HG03457 (cell line): ENCODE data around the gene OSBP2.

Source experiments
- ATAC-seq: cut with Tn5 transposase; IDR thresholded peaks from one replicate; pipeline ENCODE4 v1.9.1; 2021; ENCODE audit warnings: moderate number of reproducible peaks; ENCODE audit not compliant: unreplicated experiment

Gene OSBP2, protein sequence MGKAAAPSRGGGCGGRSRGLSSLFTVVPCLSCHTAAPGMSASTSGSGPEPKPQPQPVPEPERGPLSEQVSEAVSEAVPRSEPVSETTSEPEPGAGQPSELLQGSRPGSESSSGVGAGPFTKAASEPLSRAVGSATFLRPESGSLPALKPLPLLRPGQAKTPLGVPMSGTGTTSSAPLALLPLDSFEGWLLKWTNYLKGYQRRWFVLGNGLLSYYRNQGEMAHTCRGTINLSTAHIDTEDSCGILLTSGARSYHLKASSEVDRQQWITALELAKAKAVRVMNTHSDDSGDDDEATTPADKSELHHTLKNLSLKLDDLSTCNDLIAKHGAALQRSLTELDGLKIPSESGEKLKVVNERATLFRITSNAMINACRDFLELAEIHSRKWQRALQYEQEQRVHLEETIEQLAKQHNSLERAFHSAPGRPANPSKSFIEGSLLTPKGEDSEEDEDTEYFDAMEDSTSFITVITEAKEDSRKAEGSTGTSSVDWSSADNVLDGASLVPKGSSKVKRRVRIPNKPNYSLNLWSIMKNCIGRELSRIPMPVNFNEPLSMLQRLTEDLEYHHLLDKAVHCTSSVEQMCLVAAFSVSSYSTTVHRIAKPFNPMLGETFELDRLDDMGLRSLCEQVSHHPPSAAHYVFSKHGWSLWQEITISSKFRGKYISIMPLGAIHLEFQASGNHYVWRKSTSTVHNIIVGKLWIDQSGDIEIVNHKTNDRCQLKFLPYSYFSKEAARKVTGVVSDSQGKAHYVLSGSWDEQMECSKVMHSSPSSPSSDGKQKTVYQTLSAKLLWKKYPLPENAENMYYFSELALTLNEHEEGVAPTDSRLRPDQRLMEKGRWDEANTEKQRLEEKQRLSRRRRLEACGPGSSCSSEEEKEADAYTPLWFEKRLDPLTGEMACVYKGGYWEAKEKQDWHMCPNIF

DNA sequence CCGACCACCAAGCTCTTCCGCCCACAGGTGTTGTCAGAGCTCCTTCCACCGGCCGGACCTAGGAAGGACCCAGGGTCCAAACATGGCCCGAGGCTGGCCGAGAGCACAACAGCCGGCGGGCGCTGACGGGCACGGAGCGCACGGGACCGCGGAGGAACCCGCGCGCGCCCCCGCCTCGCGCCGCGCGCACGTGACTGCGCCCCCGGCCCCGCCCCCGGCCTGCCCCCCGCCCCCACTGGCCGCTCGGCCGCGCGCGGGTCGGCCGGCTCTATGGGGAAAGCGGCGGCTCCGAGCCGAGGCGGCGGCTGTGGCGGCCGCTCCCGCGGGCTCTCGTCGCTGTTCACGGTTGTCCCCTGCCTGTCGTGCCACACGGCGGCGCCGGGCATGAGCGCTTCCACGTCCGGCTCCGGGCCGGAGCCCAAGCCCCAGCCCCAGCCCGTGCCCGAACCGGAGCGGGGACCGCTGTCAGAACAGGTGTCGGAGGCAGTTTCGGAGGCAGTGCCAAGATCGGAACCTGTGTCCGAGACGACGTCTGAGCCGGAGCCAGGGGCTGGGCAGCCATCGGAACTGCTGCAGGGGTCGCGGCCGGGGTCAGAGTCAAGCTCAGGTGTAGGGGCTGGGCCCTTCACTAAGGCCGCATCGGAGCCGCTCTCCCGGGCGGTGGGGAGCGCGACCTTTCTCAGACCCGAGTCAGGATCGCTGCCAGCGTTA is at the start of gene OSBP2:
Gene OSBP2, plus strand, starts transcription at position 235 of the 711 bp plus-strand sequence. Its CDS starts 36 bp downstream, at position 271.
- ATAC-seq: no peak

DNA sequence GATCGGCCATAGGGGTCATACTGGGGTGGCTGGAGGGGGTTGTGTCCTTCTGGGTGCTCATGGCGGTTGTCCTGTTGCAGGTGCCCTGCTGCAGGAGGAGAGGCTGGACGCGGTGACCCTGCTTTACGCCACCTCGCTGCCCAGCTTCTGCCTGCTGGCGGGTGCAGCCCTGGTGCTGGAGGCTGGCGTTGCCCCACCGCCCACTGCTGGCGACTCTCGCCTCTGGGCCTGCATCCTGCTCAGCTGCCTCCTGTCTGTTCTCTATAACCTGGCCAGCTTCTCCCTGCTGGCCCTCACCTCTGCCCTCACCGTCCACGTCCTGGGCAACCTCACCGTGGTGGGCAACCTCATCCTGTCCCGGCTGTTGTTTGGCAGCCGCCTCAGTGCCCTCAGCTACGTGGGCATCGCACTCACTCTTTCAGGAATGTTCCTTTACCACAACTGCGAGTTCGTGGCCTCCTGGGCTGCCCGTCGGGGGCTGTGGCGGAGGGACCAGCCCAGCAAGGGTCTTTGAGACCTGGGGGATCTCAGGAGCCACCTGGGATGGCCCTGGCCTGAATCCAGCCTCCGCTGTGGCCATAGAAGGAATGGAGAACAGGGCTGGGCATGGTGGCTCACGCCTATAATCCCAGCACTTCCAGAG is 48.0 kb upstream of the OSBP2 start:
- ATAC-seq: no peak

DNA sequence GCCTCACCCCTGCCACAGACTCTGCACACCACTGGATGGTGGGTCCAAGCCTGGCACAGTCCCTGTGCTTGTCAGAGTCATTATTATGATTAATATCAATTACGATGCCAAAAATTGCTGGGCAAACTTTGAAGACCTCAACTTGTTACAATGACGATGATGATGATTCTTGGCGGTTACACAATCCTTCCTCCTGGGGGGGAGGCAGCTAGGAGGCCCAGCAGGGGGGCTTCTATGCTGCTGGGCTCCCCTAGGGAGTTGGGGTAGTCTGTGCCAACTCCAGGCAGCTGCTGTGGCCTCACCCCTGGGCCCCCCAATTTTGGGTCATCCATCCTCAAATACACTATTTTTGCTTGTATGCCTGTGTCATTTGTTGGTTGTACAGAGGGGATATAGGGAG is 47.1 kb upstream of the OSBP2 start:
- ATAC-seq: no peak

DNA sequence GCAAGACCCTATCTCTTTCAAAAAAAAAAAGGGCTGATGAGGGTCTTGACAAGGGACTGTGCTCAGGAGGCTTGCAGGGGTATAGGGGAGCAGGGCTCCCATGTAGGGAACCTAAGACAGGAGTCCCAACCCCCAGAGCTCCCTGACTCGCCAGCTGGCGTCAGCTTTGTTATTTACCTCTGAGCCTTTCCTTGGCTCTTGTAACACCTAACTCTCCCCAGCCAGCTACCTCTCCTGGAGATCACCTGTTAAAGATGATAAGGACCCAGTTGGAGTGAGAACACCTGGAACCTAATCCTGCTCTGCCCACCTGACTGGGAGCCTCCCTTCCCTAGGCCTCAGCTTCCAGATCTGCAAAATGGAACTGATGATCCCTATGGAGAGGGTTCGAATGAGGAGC is 45.8 kb upstream of the OSBP2 start:
- ATAC-seq: no peak

DNA sequence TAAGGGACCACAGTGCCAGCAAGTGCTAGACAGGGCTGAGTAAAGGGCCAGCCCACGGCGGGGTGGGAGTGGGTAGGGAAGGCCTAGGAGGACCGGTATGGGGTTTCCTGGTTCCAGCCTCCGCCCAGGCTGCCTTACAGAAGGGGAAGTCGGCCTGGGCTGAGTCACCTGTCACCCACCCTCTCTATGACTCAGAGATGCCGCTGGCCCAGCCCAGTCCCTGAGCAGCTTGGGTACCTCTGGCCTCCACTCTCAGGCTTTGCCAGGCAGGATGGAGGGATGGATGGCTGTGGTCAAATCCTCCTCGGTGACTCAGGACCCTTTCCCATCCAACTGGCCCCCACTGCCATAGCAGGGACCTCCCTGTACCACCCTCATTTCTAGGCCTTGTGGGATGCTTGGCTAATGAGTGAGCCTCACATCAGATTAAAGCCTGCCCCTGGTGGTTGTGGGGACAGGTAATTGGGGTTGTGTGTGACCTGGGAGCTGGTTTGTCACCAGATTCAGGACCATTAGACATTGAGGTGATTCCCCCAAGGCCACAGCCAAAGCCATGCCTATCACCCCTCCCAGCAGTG is 45.2 kb upstream of the OSBP2 start:
- no peak for ATAC-seq

DNA sequence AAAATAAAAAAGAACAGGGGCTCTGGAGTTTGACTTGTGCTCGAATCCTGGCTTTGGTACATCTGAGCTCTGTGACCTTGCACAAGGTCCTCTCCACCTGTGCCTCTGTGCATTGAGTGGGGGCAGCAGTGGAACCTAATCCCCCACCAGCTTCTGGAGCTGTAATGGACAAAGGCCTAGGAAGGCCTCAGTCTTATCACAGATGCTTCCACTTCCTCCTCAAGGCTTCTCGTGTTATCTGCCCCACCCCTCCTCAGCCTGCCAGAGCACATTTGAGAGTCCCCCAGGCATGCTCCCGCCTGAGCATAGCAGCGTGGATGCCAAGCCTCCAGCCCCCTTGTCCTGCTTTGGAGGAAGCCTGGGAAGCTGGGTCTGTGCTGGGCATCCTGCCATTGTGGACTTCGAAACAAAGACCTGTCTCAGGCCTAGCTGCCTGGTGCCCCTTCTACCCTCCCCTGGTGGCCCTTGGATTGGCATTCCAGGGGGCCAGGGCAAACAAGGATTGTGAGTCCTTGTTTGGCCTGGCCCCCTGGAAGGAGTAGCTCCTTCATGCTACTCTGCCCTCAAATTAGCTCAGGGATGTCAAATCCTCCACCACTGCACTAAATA is 44.1 kb upstream of the OSBP2 start:
- ATAC-seq: no peak

DNA sequence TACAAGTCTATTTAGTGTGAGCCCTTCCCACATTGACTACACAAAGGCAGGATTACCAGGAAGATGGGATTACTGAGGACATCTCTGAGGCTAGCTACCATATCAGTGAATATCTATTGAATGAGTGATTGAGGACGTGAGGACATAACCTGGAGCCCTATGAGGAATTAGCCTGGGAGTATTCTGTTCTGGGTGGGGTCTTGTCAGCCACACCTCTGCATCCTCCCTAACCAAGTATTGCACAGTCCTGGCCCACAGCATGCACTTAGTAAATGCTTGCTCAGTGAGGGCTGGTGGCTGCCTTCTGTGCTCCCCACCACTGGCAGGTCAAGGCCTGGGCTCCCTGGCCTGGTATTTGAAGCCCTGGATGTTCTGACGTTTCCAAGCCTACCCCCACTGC is 41.8 kb upstream of the OSBP2 start:
- no peak for ATAC-seq

DNA sequence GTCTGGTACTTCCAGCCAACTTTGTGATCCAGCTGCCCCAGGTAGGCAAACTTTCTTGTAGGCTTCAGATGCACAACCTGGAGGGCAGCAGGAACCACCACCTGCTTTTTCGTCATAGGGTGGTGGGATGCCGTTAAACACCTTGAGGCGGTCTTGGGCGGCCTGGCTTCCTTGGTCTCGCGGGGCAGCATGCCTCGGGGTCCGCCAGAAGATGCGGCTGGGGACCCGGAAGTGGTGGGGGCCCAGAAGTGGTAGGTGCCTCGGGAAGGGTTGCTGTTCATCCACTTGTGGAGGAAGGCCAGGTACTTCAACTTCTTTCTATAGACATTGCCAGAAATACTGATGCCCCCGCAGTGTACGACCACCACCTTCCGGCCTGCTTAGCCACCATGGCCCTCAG is 40.3 kb upstream of the OSBP2 start:
- ATAC-seq: no peak

DNA sequence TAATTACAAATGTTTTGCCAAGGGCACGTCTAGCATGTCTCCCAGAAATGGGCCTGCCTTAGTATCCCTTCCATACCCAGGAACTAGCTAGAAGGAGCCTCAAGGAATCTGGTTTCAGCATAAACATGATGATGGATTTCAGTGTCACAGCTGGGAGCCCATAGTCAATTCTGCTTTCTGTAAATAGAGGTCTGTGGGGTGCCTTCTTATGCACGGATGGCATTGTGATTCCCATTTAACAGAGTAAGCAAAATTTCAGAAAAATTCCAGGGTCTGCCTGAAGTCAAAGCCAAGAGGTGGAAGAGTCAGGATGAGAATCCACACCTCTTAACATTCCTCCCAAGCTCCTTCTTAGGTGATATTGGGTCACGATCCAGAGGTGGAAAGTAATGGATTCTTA is 39.1 kb upstream of the OSBP2 start:
- ATAC-seq: no peak

DNA sequence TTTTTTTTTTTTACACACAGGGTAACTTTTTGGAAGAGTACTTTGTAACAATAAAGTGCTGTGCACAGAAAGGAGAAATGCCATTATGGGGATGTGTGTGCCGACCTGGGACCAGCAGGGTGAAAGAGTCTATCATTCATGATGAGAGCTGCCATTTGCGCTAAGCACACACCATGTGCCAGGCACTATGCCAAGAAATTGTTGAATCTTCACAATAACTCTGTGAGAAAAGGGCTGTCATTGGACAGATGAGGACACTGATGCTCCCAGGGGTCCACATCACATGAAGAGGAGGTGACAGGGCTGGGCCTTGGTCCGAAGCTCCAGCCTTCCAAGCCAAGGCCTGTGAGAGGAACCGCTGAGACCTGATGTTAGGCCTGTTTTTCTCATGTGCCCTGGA is 32.6 kb upstream of the OSBP2 start:
- ATAC-seq: no peak

DNA sequence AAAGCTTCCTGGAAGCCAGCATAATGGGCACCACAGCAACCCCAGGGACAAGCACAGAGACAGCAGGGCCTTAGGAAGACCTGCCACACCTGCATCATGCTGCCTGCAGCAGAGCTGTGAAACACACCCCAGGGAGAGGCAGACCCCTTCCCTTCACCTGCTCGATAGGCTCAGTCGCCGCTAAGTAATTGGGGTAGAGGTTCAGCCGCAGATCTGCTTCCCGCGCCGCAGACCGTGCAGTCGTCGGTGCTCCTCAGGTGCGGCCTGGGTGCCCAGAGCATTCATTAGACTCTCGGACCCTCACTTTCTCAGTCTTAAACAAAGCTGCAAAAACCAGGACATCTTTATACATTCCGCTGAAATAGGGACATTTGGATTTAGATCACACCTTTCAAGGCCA is 29.9 kb upstream of the OSBP2 start:
- ATAC-seq: no peak

DNA sequence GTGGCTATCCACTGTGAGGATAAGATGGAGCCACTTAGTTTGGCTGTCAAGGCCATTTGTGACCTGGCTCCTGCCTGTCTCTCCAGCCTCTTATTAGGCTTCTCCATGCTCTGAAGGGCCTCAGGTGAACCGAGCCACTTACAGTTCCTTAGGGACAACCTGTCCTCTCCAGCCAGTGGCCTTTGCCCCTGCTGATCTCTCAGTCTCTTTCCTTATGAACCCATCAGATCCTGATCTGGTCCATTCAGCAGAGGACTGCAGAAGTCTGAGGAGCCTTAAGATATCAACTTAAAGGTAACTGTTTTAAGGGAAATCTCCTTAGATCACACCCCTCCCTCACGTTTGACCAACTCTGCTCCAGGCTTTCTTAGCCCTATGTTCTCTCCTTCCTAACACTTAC is 29.4 kb upstream of the OSBP2 start:
- ATAC-seq: no peak

DNA sequence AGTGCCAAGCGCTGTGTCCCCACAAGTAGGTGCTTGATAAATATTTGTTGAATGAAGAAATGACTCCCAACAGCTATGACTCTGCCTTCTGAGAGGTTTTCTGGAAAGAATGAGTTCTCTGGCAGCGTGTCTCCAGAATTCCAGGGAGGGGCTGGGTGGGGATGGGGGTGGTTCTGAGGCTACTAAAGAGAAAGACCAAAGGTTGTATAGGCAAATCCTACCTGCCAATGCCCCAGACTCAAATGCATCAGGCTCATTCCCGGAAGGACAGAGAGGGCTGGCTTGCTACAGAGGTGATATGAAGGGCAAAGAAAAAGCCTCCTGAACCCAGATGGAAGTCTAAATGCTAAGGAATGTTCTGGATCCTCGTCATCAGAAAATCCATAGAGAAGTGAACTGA is 28.9 kb upstream of the OSBP2 start:
- ATAC-seq: no peak

DNA sequence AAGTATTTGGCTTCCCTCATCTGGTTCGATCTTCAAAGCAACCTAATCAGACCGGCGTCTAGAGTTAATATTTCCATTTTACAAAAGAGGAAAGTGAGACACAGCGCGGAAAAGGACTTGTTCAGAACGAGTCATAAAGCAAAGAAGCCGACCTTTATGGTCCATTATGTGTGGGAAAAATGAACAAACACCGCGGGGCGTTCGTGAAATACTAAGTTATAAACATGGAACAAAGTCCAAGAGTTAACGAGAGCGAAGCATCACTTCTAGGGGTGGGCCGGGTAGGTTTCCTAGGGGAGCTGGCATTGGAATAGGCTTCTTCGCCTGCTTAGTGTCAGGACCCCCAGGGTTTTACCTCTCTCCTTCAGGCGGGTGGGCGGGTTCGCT is 27.6 kb upstream of the OSBP2 start:
- ATAC-seq: no peak

DNA sequence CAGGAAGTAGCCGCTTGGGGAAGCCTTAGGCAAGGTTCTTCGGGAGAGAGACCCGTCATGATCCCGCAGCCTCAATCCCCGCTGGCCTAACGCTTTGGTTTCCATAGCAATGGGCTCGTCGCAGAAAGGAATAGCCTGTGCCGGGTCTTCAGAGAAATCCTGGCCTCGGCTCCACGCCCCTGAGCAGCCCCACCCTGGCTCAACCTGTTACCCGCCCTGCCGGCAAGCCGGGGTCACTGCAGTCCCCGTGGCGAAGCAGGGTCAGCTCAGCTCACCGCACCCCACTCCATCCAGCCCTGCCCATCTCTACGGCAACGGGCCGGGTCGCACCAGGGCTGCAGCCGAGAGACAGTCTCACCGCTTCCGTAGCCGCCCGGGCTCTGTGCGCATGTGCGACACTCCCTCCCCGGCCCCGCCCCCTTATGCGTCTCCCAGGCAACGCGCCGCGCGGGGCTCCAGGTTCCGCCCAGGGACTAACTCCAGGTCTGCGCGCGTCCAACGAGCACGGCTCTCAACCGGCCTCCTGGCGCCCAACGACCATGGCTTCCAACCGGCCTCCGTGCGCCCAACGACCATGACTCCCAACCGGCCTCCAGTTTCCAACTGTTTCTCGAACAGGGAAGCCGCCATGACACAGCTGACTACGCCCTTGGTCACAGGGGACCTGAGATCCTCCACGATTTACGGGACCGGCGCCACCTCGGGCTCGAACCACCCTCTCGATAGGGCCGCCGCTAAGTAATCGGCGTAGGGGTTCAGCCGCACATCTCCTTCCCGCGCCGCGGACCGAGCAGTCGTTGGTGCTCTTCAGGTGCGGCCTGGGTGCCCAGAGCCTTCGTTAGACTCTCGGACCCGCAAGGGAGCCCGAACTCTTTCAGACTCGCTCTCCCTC is 26.9 kb upstream of the OSBP2 start, which contains the start of gene DUSP18:
Gene DUSP18, minus strand, starts transcription at position 382 of the 892 bp plus-strand sequence. CDS start 3,872 bp downstream, outside the sequence.
- ATAC-seq: peak; percentile 69

DNA sequence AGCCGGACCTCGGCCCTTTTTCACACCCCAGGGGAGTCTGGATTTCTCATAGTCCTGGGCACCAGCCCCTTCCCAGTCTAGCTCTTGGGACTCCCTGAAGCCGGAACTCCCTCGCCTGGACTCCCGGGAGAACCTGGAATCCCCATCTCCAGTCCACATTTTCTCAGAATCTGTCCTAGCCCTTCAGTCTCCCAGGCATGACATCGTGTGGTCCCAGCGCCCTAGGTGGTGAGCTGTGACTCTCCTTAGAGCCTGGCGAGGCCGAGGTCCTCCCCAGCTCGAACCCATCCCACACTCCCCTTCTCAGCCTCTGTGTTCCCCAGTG is 26.3 kb upstream of the OSBP2 start:
- ATAC-seq: no peak

DNA sequence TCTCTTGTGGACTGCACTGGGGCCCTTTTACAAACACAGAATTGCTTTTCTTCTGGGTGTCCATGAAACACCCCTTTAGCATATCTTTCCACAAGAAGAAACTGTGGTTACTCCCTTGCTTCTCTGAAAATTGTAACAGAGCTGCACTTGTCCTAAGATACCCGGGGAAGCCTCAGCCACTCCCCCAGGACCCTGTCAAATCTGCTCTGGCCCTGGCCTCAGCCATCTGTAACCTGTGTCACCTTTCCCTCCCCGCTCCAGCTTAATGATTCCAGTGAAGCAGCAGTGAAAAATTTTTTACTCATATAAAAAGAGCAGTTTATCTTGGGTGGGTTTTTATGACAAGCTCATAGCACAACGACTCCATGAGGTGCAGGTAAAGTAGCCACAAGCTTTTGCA is 23.6 kb upstream of the OSBP2 start:
- ATAC-seq: no peak

DNA sequence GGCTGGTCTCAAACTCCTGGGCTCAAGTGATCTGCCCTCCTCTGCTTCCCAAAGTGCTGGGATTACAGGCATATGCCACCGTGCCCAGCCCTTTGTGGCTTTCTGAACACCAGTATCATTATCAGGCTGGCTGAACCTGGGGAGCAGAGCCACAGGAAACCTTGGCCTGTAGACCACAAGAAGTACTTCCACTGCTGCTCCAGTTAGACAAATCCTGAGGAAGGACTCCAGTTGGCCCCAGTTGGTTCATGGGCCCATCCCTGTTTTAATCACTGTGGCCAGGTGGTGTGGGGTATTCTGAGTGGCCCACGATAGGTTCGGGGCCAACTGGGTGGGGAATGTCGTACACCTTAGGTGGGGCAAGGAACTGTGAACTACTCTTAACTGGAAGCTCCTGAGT is 21.5 kb upstream of the OSBP2 start:
- ATAC-seq: no peak

DNA sequence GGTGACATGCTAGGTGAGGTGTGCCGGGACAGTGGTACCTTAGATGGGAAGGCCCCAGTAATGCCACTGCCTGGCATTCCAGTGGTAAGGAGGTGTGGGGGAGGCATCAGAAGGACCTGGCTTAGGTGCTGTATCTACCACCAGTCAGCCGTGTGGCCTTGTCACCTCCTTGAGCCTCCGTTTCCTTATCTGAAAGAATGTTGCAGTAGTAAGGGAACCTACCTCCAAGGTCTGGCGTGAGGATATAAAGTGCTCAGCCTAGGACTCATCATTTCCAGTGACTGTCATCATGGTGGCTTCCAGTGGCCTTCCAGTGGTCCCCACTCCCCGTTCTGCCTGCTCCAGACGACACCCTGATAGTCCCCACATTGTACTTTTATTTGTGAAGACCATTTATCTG is 20.2 kb upstream of the OSBP2 start:
- ATAC-seq: no peak
